ENCODE results near the gene OR2AE1. TPM values are rescaled to one million over a fixed set of nuclear protein-coding genes. Genes with fewer than 3 reads are reported as not detected.

OR2AE1 gene, protein sequence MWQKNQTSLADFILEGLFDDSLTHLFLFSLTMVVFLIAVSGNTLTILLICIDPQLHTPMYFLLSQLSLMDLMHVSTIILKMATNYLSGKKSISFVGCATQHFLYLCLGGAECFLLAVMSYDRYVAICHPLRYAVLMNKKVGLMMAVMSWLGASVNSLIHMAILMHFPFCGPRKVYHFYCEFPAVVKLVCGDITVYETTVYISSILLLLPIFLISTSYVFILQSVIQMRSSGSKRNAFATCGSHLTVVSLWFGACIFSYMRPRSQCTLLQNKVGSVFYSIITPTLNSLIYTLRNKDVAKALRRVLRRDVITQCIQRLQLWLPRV
- not detected in 2 replicates for total RNA-seq

DNA sequence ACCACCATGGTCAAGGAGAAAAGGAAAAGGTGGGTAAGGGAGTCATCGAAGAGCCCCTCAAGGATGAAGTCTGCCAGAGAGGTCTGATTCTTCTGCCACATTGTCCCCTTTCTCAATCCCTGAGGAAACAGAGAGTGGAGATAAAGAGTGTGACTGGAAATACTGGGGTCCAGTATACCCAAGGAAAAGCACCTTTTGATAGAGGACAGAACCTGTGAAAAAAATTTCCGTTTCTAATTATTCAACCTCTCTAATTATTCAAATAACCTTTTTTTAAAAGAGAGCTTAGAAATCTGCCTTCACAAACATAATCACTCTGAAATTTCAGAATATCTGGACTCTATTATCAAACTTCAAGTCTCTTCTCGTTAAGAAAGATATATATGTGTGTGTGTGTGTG, at the start of gene OR2AE1:
TSS of gene OR2AE1 (minus strand) at position 101 of the 400 bp plus-strand sequence. CDS start at position 101, 0 bp downstream.

DNA sequence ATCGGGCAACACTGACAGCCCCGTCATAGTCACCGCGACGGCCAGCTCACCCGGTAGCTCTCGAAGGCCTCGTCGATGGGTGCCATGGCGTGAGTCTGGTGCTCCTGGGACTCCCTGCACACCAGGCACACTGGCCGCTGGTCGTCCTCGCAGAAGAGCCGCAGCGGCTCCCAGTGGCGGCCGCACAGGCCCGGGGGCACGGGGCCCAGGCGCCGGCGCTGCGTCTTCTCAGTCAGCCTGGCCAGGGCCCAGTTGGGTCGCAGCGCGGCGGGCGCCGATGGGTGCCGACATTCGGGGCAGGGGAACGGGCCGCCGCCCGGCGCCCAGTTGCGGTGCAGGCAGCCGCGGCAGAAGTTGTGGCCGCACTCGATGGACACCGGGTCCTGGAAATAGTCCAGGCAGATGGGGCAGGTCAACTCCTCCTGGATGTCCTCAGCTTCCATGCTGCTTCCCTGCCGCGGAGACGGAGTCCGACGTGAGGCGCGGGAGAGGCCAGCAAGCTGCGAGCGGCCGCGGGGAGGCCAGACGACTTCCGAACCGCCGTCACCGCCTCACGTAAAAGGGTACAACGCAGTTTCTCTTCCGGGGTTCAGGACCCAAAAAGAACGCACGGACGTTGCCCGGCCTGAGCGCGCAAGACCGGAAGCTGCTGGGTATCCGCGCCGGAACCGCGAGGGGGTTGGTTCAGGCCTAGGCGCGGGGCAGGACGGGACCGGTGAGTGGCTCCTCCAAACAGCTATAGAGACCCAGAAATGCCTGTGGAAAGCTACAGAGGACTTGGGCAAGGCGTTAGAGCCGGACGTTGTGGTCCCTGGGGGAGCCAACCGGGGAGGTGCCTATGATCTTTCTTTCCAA, 42.4 kb upstream of the OR2AE1 start, which contains the start of gene TRIM4:
TSS of gene TRIM4 (minus strand) at position 572 of the 855 bp plus-strand sequence. CDS start at position 443, 129 bp downstream.

Other genes starting within 250 kb of the OR2AE1 start
- gene CYP3A5, start 197.0 kb downstream of the OR2AE1 start, total RNA-seq: 0.18 and 0.30 TPM in 2 replicates
- 0.30 and 1.1 TPM in 2 replicates for gene CYP3A7, start 141.8 kb downstream of the OR2AE1 start, total RNA-seq
- gene CYP3A4, start 92.8 kb downstream of the OR2AE1 start, total RNA-seq: not detected in 2 replicates
- not detected in 2 replicates for gene CYP3A43, start 49.0 kb downstream of the OR2AE1 start, total RNA-seq
- 28.3 and 29.7 TPM in 2 replicates for gene TRIM4, start 42.5 kb upstream of the OR2AE1 start, total RNA-seq
- not detected in 2 replicates for gene GJC3, start 52.6 kb upstream of the OR2AE1 start, total RNA-seq
- gene AZGP1, start 99.0 kb upstream of the OR2AE1 start, total RNA-seq: 0.32 TPM in 1 of 2 replicates, not detected in the other
- gene ZKSCAN1, start 138.6 kb upstream of the OR2AE1 start, total RNA-seq: 46.6 and 48.1 TPM in 2 replicates
- gene ZSCAN21, start 172.7 kb upstream of the OR2AE1 start, total RNA-seq: 7.4 and 8.9 TPM in 2 replicates
- 26.4 and 30.4 TPM in 2 replicates for gene ZNF3, start 204.7 kb upstream of the OR2AE1 start, total RNA-seq
- 70.4 and 107 TPM in 2 replicates for gene COPS6, start 211.9 kb upstream of the OR2AE1 start, total RNA-seq
- gene MCM7, start 224.4 kb upstream of the OR2AE1 start, total RNA-seq: 14.6 and 57.5 TPM in 2 replicates
- gene AP4M1, start 224.6 kb upstream of the OR2AE1 start, total RNA-seq: 26.1 and 40.4 TPM in 2 replicates
- gene TAF6, start 242.3 kb upstream of the OR2AE1 start, total RNA-seq: 47.8 and 83.0 TPM in 2 replicates
- gene CNPY4, start 242.6 kb upstream of the OR2AE1 start, total RNA-seq: 33.4 and 61.5 TPM in 2 replicates
- 1.8 and 2.2 TPM in 2 replicates for gene MBLAC1, start 249.9 kb upstream of the OR2AE1 start, total RNA-seq